LNCAP (cell line): ENCODE results near the gene KRTAP24-1.

ENCODE experiments used
- CTCF ChIP-seq: fragments of 450-650 bp; IDR thresholded peaks from 2 replicates; pipeline ENCODE4 v1.5.1; 2017; ENCODE audit warnings: mild to moderate bottlenecking

The KRTAP24-1 gene, protein sequence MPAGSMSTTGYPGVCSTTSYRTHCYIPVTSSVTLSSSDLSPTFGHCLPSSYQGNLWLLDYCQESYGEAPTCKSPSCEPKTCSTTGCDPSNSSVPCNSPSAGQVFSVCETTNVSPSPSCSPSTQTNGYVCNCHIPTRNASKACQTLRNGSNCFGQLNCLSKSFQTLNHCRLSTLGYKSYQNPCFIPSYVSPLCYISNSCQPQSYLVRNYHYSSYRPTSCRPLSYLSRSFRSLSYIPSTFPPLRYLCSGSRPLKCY

GRCh38 chr21:30282850-30283249, at the start of gene KRTAP24-1:
KRTAP24-1 (minus strand) TSS chr21:30282950; CDS start chr21:30282932, 18 bp downstream.
- TF ChIP-seq CTCF, result no peak

GRCh38 chr21:30329203-30329875, 46.6 kb upstream of the KRTAP24-1 start:
- TF ChIP-seq CTCF, result no peak

DNA sequence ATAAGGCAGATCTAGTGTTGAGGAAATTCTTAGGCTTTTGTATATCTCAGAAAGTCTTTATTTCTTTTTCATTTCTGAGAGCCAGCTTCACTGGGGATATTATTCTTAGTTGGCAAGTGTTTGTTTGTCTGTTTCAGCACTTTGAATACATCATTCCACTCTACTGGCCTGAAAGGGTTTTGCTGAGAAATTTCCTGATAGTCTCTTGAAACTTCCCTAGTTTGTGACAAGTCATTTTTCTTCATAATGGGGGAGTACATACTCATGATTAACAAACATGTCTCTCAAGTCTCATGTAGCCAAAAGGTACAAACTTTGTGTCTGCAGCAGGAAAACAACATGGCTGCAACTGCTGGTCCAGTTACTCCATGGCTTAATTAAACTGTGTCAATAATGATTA, 43.6 kb upstream of the KRTAP24-1 start:
- no peak for TF ChIP-seq CTCF

- TF ChIP-seq CTCF, result no peak
Measured at GRCh38 chr21:30320215-30320614, 37.5 kb upstream of the KRTAP24-1 start, which contains the start of gene KRTAP26-1. KRTAP26-1 (minus strand) TSS chr21:30320315; CDS start chr21:30320035, 280 bp downstream.

GRCh38 chr21:30315701-30316100, 33.0 kb upstream of the KRTAP24-1 start:
- no peak for TF ChIP-seq CTCF

GRCh38 chr21:30306884-30307283, 24.1 kb upstream of the KRTAP24-1 start:
- TF ChIP-seq CTCF, result no peak

DNA sequence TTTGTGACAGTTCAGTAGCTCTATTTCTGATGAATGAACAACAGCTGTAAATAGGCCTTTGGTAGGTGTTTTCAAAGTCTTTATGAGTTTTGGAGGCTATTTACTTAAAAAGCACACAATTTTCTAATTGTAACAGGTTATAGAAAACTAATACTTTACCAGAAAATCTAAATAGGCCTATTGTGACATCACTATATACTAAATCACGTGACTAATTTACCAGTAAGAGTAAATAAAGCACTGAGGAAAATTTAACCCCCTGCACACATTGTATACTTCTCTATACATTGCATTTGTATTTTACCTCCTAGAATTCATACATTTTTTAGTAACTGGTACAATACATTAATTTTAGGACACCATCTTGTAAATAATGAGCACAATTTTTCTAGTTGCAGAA, 22.4 kb upstream of the KRTAP24-1 start:
- TF ChIP-seq CTCF, result no peak
